Activated CD8-positive, alpha-beta T cell treated with anti-CD3 and anti-CD28 coated beads, Interleukin-2, amount 10 ng/mL, durations not matched to agents 7 days and 5 days (primary cell): Measurements from ENCODE around the gene UQCR11. TPM values are rescaled to one million over a fixed set of nuclear protein-coding genes. Genes with fewer than 3 reads are reported as not detected.
"Not testable (repeated sequence)": the region's sequence is repeated elsewhere in the genome, so short reads cannot be mapped to it uniquely, and the experiment has no call there.

ENCODE experiments used
- ATAC-seq: fragments of 150-1000 bp; cut with Tn5 transposase; one replicate; pipeline ENCODE4 v1.10.0; 2021; ENCODE audit warnings: moderate library complexity
- CTCF ChIA-PET: fragments of 350-600 bp; sonication (Branson Sonifier 250); formaldehyde crosslinking; loops from one replicate; lab custom pipeline; 2021; ENCODE audit warnings: antibody characterized with exemption; lab: Charles Lee
- POLR2A ChIA-PET: fragments of 350-600 bp; sonication (Branson Sonifier 250); formaldehyde crosslinking; loops from one replicate; lab custom pipeline; 2021; ENCODE audit warnings: antibody characterized with exemption; lab: Charles Lee
- DNase-seq: peaks from one replicate; pipeline ENCODE4 v3.0.0-alpha.2; 2020
- H3K27ac Mint-ChIP-seq: one replicate; pipeline ENCODE4 v1.8.0; 2021; ENCODE audit warnings: mild to moderate bottlenecking, mixed read lengths
- H3K27me3 Mint-ChIP-seq: one replicate; pipeline ENCODE4 v1.8.0; 2021; ENCODE audit warnings: low read depth, mixed read lengths
- H3K36me3 Mint-ChIP-seq: one replicate; pipeline ENCODE4 v1.8.0; 2021; ENCODE audit warnings: low read depth, mixed read lengths
- H3K4me1 Mint-ChIP-seq: one replicate; pipeline ENCODE4 v1.8.0; 2021; ENCODE audit warnings: low read depth, mixed read lengths
- H3K4me3 Mint-ChIP-seq: one replicate; pipeline ENCODE4 v1.8.0; 2021; ENCODE audit warnings: mild to moderate bottlenecking, mixed read lengths
- H3K9me3 Mint-ChIP-seq: one replicate; pipeline ENCODE4 v1.8.0; 2022; ENCODE audit warnings: mixed read lengths; ENCODE audit not compliant: insufficient read depth
- total RNA-seq, 2 experiments: library from RNA; stranded (reverse); gene quantifications; one replicate each; pipeline ENCODE4 v1.2.3, GENCODE V29; 2021

The UQCR11 gene
- total RNA-seq, 2 experiments from 2014 or later = 180 to 195 TPM

GRCh38 chr19:1648459-1648849 lies 43.2 kb upstream of the UQCR11 start:
- peaks cover 26% of the 10 kb centered on the region for H3K4me1 Mint-ChIP-seq
- ATAC-seq (no peak), DNase-seq (no peak)
- H3K27ac Mint-ChIP-seq = no peak overlapping the region
- H3K36me3 Mint-ChIP-seq = peaks cover 20% of the 10 kb centered on the region
- H3K27me3 Mint-ChIP-seq = no peaks in the 10 kb centered on the region
- H3K4me3 Mint-ChIP-seq = no peak overlapping the region
- CTCF ChIA-PET = no interaction called here
- no peaks in the 10 kb centered on the region for H3K9me3 Mint-ChIP-seq
- POLR2A ChIA-PET = no interaction called here

DNA sequence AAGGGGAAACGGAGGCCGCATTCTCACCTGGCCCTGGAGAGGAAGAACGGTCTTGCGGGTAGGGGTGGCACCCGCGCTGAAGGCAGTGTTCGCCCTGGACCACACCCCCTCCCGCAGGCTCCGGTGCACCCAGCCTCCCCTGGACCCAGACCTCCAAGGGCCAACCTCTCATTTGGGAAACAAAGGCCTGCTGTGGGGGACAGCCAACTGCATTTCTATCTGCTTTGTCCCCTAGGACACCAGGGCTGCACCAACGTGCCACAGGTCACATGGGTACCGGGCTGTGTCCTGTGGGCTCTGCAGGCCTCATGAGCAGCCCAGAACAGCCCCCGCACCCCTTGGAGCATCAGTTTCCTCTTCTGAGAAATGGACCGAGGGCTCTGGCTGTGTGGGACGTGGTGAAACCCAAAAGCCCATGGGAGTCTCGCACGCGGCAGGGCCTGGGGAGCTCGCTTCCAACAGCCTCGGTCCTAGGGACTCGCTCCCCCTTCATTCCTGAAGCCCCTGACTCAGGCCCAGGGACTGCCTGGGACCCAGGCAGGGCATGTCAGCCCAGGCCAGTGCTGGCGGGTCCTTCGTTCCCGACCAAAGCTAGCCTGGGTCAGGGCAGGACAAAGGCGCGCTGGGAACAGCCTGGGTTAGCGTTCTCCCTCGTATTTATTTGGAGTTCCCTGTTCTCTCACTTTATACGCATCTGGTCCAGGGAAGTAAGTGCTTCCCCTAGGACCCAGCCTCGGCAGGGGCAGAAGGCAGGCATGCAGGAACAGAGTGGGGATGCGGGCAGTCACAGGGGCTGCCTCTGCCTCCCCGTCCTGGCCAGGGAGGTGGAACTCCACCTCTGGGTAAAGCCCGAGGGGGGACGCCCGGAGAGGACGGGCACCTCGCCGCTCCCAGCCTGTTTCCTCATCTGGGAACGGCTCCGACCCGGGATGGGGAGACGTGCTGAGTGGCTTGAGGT lies 42.5 kb upstream of the UQCR11 start:
- no peak overlapping the region for H3K4me3 Mint-ChIP-seq
- ChIA-PET CTCF (no interaction called here), POLR2A (no interaction called here)

DNA sequence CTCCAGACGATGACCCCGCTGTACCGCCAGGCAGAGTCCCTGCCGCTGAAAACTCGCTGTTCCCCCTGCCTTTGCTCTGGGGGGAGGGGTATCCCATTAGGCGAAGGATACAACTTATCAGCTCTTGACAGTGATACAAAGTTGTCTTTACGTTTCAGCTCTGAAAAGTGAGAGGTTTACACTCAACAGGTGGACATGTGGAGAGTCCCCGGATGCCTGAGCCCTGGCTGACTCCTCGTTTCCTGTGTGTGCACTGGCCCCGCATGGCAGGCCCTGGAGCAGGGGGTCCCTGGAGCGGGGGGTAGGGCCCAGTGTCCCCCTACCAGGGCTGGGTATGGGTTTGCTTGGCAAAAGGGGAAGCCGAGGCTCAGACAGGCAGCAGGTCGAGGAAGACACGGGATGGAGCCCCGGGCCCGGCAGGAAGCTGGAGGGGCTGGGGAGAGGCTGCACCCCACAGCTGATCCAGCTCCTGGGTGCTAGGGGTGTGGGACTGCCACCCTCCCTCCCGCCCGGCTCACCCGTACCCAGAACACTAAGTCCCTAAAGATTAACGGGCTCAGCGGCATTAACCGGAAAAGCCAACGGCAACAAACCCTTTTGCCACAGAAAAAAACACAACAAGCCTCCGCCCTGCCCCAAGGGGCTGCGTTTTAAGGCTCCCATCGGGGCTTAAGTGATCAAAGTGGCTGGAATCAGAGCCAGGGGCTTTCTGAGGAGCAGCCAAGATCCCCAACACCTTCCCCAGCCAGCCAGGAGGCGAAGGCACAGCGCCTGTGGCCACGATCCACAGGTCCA lies 41.6 kb upstream of the UQCR11 start:
- peaks cover 29% of the 10 kb centered on the region for H3K36me3 Mint-ChIP-seq
- peaks cover 22% of the 10 kb centered on the region for H3K4me1 Mint-ChIP-seq
- no peaks in the 10 kb centered on the region for H3K9me3 Mint-ChIP-seq
- no peak for ATAC-seq
- ChIA-PET POLR2A (no interaction called here), CTCF (no interaction called here)
- no peaks in the 10 kb centered on the region for H3K27me3 Mint-ChIP-seq
- no peak overlapping the region for H3K27ac Mint-ChIP-seq
- DNase-seq = no peak
- H3K4me3 Mint-ChIP-seq = no peak overlapping the region

More for the DNA sequence above, 42.5 kb upstream of the UQCR11 start:
- Mint-ChIP-seq H3K27me3 (no peaks in the 10 kb centered on the region), H3K9me3 (no peaks in the 10 kb centered on the region), H3K4me1 (peaks cover 22% of the 10 kb centered on the region), H3K36me3 (peaks cover 22% of the 10 kb centered on the region), H3K27ac (no peak overlapping the region)
- ATAC-seq (no peak), DNase-seq (no peak)

GRCh38 chr19:1646149-1646548 lies 40.9 kb upstream of the UQCR11 start:
- H3K27ac Mint-ChIP-seq = no peak overlapping the region
- ChIA-PET CTCF (no interaction called here), POLR2A (no interaction called here)
- H3K36me3 Mint-ChIP-seq = peaks cover 32% of the 10 kb centered on the region
- H3K9me3 Mint-ChIP-seq = no peaks in the 10 kb centered on the region
- H3K27me3 Mint-ChIP-seq = no peaks in the 10 kb centered on the region
- H3K4me1 Mint-ChIP-seq = peaks cover 22% of the 10 kb centered on the region
- ATAC-seq (no peak), DNase-seq (no peak)
- H3K4me3 Mint-ChIP-seq = no peak overlapping the region

GRCh38 chr19:1645299-1645698 lies 40.0 kb upstream of the UQCR11 start:
- no peak for ATAC-seq
- no peaks in the 10 kb centered on the region for H3K27me3 Mint-ChIP-seq
- ChIA-PET CTCF (no interaction called here), POLR2A (no interaction called here)
- H3K27ac Mint-ChIP-seq = no peak overlapping the region
- no peaks in the 10 kb centered on the region for H3K9me3 Mint-ChIP-seq
- no peak for DNase-seq
- peaks cover 15% of the 10 kb centered on the region for H3K4me1 Mint-ChIP-seq
- peaks cover 29% of the 10 kb centered on the region for H3K36me3 Mint-ChIP-seq
- H3K4me3 Mint-ChIP-seq = no peak overlapping the region

DNA sequence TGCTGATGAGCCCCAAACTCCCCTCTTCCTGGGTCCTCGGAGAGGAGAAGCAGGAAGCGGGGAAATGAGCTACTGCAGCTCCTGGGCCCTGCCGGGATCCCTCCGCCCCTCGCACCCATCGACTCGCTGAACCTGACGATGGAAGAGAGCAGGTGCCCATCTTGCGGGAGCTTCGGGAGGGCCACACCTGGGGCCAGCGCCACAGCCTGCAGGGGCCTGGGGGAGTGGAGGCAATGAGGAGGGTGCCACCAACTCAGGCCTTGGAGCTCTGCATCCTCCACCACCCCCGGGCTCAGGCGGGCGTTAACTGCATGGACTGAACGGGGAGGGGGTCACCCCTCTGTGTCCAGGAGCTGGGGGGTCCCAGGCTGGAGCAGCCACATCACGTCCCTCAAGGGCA lies 38.8 kb upstream of the UQCR11 start:
- Mint-ChIP-seq H3K4me1 (peaks cover 3% of the 10 kb centered on the region), H3K4me3 (no peak overlapping the region), H3K27me3 (no peaks in the 10 kb centered on the region), H3K27ac (no peak overlapping the region), H3K9me3 (no peaks in the 10 kb centered on the region), H3K36me3 (peaks cover 31% of the 10 kb centered on the region)
- ATAC-seq (no peak), DNase-seq (no peak)
- ChIA-PET CTCF (no interaction called here), POLR2A (no interaction called here)

DNA sequence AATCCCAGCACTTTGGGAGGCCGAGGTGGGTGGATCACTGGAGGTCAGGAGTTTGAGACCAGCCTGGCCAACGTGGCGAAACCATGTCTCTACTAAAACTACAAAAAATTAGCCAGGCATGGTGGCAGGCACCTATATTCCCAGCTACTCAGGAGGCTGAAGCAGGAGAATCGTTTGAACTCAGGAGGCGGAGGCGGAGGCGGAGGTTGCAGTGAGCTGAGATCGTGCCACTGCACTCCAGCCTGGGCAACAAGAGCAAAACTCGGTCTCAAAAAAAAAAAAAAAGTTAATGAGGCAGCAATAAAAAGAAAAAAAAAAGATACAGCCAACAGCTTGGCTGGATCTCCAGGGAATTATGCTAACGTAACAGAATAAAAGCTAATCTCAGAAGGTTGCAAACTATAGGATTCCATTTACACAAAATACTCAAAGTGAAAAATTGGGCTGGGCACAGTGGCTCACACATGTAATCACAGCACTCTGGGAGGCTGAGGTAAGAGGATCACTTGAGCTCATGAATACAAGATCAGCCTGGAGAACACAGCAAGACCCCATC lies 35.7 kb upstream of the UQCR11 start:
- H3K4me1 Mint-ChIP-seq, POLR2A ChIA-PET, H3K9me3 Mint-ChIP-seq, H3K4me3 Mint-ChIP-seq, DNase-seq, H3K27me3 Mint-ChIP-seq, H3K27ac Mint-ChIP-seq, ATAC-seq: not testable (repeated sequence)
- CTCF ChIA-PET = interaction anchor here (1.0 to 1.4 kb wide), 3 partner anchors 95 to 185 kb away, joined by 3 to 4 read pairs (median 3); no protein-coding TSS in a partner anchor
- peaks cover 48% of the 10 kb centered on the region for H3K36me3 Mint-ChIP-seq

DNA sequence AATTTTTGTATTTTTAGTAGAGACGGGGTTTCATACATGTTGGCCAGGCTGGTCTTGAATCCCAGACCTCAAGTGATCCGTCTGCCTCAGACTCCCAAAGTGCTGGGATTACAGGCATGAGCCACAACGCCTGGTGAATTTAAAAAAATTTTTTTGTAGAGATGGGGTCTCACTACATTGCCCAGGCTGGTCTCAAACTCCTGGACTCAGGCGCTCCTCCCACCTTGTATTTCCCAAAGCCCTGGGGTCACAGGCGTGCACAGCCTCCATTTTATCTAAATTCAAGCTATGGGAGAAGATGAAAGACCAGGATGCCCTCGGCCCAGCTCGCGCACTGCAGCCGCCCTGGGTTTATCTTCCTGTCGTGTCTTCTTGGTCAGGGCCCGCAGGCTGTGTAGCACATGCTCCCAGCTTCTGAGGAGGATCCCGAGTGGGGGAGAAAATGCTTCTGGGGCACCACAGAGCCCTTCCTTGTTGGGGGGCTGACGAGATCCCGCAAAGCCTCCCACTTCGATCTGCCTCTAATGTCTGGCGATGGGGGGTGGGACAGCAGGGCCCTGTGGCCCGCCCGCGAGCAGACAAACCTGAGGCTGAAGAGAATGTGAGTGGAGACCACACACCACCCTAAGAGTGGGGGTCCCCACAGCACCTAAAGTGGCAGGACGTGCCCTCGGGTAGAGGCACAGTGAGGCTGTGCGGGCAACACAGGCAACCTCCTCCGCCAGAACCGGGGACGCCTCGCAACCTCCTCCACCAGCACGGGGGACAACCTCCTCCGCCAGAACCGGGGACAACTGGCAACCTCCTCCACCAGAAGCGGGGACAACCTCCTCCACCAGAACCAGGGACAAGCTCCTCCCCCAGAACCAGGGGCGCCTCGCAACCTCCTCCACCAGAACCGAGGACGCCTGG lies 31.3 kb upstream of the UQCR11 start:
- CTCF ChIA-PET = interaction anchor here (1.0 to 1.3 kb wide), 3 partner anchors 13 to 91 kb away, joined by 3 to 4 read pairs (median 3); no protein-coding TSS in a partner anchor
- no peak overlapping the region for H3K27ac Mint-ChIP-seq
- peaks cover 45% of the 10 kb centered on the region for H3K36me3 Mint-ChIP-seq

DNA sequence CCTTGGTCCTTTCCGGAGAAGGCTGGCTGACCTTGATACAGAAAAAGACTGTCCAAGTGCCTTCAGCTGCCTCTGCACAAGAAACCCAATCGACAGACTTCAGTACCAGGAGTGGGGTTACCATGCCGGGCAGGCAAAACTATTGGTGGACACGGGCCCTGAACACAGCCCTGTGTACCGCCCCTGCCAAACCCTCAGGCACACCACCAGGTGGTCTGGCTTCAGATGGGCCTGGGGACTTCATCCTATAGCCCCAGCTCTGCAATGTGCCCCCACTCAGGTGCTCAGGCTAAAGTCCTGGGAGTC lies 29.6 kb upstream of the UQCR11 start:
- H3K4me3 Mint-ChIP-seq = no peak overlapping the region
- ChIA-PET CTCF (interaction anchor here (0.9 kb wide), 1 partner anchor 37 kb away, joined by 3 read pairs; no protein-coding TSS in a partner anchor), POLR2A (no interaction called here)
- H3K4me1 Mint-ChIP-seq = peaks cover 3% of the 10 kb centered on the region
- ATAC-seq = no peak
- no peaks in the 10 kb centered on the region for H3K27me3 Mint-ChIP-seq
- H3K36me3 Mint-ChIP-seq = peaks cover 41% of the 10 kb centered on the region
- DNase-seq = no peak
- H3K27ac Mint-ChIP-seq = no peak overlapping the region
- no peaks in the 10 kb centered on the region for H3K9me3 Mint-ChIP-seq

More for the DNA sequence above, 31.3 kb upstream of the UQCR11 start:
- Mint-ChIP-seq H3K9me3 (no peaks in the 10 kb centered on the region), H3K4me1 (peaks cover 3% of the 10 kb centered on the region), H3K4me3 (no peak overlapping the region), H3K27me3 (no peaks in the 10 kb centered on the region)
- POLR2A ChIA-PET = interaction anchor here (0.6 to 0.7 kb wide), 2 partner anchors 958 to 1150 kb away, joined by 3 to 4 read pairs; no protein-coding TSS in a partner anchor
- ATAC-seq = no peak
- DNase-seq = no peak

- DNase-seq = no peak
- Mint-ChIP-seq H3K4me3 (no peak overlapping the region), H3K27me3 (no peaks in the 10 kb centered on the region), H3K9me3 (no peaks in the 10 kb centered on the region), H3K4me1 (peaks cover 3% of the 10 kb centered on the region), H3K36me3 (peaks cover 37% of the 10 kb centered on the region), H3K27ac (no peak overlapping the region)
- ATAC-seq = no peak
- CTCF ChIA-PET = interaction anchor here (0.9 kb wide), 1 partner anchor 38 kb away, joined by 3 read pairs; no protein-coding TSS in a partner anchor
- POLR2A ChIA-PET = no interaction called here
Observed at GRCh38 chr19:1634242-1634937, 29.1 kb upstream of the UQCR11 start.
